Measurements from ENCODE around the gene FOXA1. TPM values are rescaled to one million over a fixed set of nuclear protein-coding genes. Genes with fewer than 3 reads are reported as not detected.

FOXA1 gene
- total and polyA plus RNA-seq, 2 of the 8 experiments (the other 6 are each of a cell fraction or from before 2014, with no cell fraction given): 0.08 to 0.20 TPM

GRCh38 chr14:37625597-37626595 lies 30.8 kb upstream of the FOXA1 start:
- H2BK15ac ChIP-seq (ENCODE audit: low read length): no peak overlapping the region
- H3K79me1 ChIP-seq (ENCODE audit: low read depth, low read length): no peaks in the 10 kb centered on the region
- no peak overlapping the region for H4K91ac ChIP-seq (replicated peaks; ENCODE audit: insufficient read length, low read length)
- DNase-seq (ENCODE audit: low read depth in 1 of 2, low spot score in 2 of 2) (no peak), FAIRE-seq (no peak)
- no peak overlapping the region for H2BK20ac ChIP-seq (ENCODE audit: low read length)
- H3K4me3 ChIP-seq (ENCODE audit: extremely low read depth in 1 of 4, insufficient read depth in 2 of 4, low read depth in 3 of 4, low read length in 4 of 4): no peak overlapping the region
- H2BK12ac ChIP-seq (ENCODE audit: low read depth, low read length): no peak overlapping the region
- H3K14ac ChIP-seq (ENCODE audit: insufficient read length): no peak overlapping the region
- H3K23ac ChIP-seq (ENCODE audit: insufficient read length): no peak overlapping the region
- no peak overlapping the region for H2AK5ac ChIP-seq (ENCODE audit: low read depth, low read length)
- no peaks in the 10 kb centered on the region for H3K9me3 ChIP-seq (ENCODE audit: insufficient read depth in 2 of 2, low read depth in 1 of 2, low read length in 1 of 2)
- WGBS, 2 experiments (ENCODE audit: extremely low coverage in 1 of 2, insufficient coverage in 1 of 2, insufficient read length in 1 of 2, insufficient replicate concordance in 2 of 2, low coverage in 1 of 2, low lambda C conversion rate in 2 of 2, missing lambda C conversion rate in 1 of 2): 91% methylated on average over 9 of the region's 9 CpGs; no CpG with 5 or more reads in 1 of the 2 experiments
- H3K27ac ChIP-seq (ENCODE audit: low read depth, low read length): no peak overlapping the region
- H4K8ac ChIP-seq (ENCODE audit: extremely low read depth, insufficient read depth, low read length): no peak overlapping the region
- TF ChIP-seq SRF (IDR thresholded peaks at IDR 0.05; ENCODE audit: low read depth, low read length) (no peak), USF2 (IDR thresholded peaks at IDR 0.05; ENCODE audit: low read length) (no peak), ATF3 (IDR thresholded peaks at IDR 0.05; ENCODE audit: insufficient read depth, low read depth, low read length) (no peak), NANOG (IDR thresholded peaks at IDR 0.05; ENCODE audit: insufficient read depth, low read depth, low read length, poor library complexity, severe bottlenecking) (no peak), MAX (IDR thresholded peaks at IDR 0.05) (no peak), RNF2 (IDR thresholded peaks at IDR 0.05; ENCODE audit: borderline replicate concordance, low read depth, low read length, missing control alignments, poor library complexity, severe bottlenecking) (no peak), JUN (IDR thresholded peaks at IDR 0.05; ENCODE audit: low read depth, low read length) (no peak), SIN3A (conservative IDR thresholded peaks at IDR 0.05 in 1 of 2, IDR thresholded peaks at IDR 0.05 in 1 of 2; ENCODE audit: low read depth in 1 of 2, low read length in 2 of 2) (no peak)
- no peaks in the 10 kb centered on the region for H4K20me1 ChIP-seq (replicated peaks in 1 of 2; ENCODE audit: control insufficient read depth in 1 of 2, insufficient read depth in 2 of 2, low read length in 2 of 2)
- ChIA-PET POLR2A (ENCODE audit: partially characterized antibody) (interaction anchor here (0.5 kb wide), 1 partner anchor 27 kb away, joined by 3 read pairs; no protein-coding TSS in a partner anchor), CTCF (ENCODE audit: partially characterized antibody) (interaction anchor here (1.2 to 5.3 kb wide), 2 partner anchors 27 to 34 kb away, joined by 4 to 37 read pairs; partner anchors contain the start of genes FOXA1 and TTC6)
- no peak overlapping the region for H4K5ac ChIP-seq (ENCODE audit: insufficient read length, low read depth, low read length)
- no peak overlapping the region for H3K18ac ChIP-seq (ENCODE audit: extremely low read depth, low read length)
- no peaks in the 10 kb centered on the region for H3K36me3 ChIP-seq (ENCODE audit: control insufficient read depth in 2 of 4, insufficient read depth in 4 of 4, low read length in 3 of 4)
- H3K4me1 ChIP-seq (replicated peaks in 1 of 4; ENCODE audit: control insufficient read depth in 3 of 4, insufficient read depth in 4 of 4, low read length in 3 of 4): no peaks in the 10 kb centered on the region
- no peak overlapping the region for H3K4me2 ChIP-seq (ENCODE audit: insufficient read depth in 1 of 2, low read depth in 2 of 2, low read length in 2 of 2)
- H3K23me2 ChIP-seq (ENCODE audit: low read depth, low read length): peaks cover 8% of the 10 kb centered on the region; the same call in 1 of the 2 replicates
- no peak overlapping the region for H3K9ac ChIP-seq (replicated peaks in 1 of 4; ENCODE audit: extremely low read depth in 1 of 4, low read depth in 3 of 4, low read length in 3 of 4)
- no peak overlapping the region for H2BK5ac ChIP-seq (ENCODE audit: low read depth, low read length)
- no peak overlapping the region for H3K4ac ChIP-seq (replicated peaks; ENCODE audit: insufficient read length, low read depth, low read length)
- H3K56ac ChIP-seq (replicated peaks; ENCODE audit: insufficient read length, low read depth, low read length): no peak overlapping the region
- H3K79me2 ChIP-seq (ENCODE audit: control insufficient read depth in 1 of 2, insufficient read depth in 2 of 2, low read length in 2 of 2): no peaks in the 10 kb centered on the region
- H3K27me3 ChIP-seq (replicated peaks in 1 of 4; ENCODE audit: control insufficient read depth in 3 of 4, extremely low read depth in 1 of 4, insufficient read depth in 3 of 4, low read length in 3 of 4): peaks cover 13 to 32% (median 27%) of the 10 kb centered on the region in 4 experiments
- H2AFZ ChIP-seq (ENCODE audit: low read length): no peak overlapping the region
- no peak overlapping the region for H2BK120ac ChIP-seq (replicated peaks; ENCODE audit: low read depth, low read length)
